C1 segment of cervical spinal cord (tissue), 14 donors: Measurements from ENCODE around the gene RHEB.

ENCODE experiments used
- DNase-seq, 14 donors: peaks; one replicate each; lab custom pipeline; 2025; lab: John Stamatoyannopoulos, UW

Gene RHEB

GRCh38 chr7:151529842-151530241 lies 10.1 kb upstream of the RHEB start:
- DNase-seq: no peak

GRCh38 chr7:151524845-151525244 lies 5.2 kb upstream of the RHEB start:
- no peak for DNase-seq

DNA sequence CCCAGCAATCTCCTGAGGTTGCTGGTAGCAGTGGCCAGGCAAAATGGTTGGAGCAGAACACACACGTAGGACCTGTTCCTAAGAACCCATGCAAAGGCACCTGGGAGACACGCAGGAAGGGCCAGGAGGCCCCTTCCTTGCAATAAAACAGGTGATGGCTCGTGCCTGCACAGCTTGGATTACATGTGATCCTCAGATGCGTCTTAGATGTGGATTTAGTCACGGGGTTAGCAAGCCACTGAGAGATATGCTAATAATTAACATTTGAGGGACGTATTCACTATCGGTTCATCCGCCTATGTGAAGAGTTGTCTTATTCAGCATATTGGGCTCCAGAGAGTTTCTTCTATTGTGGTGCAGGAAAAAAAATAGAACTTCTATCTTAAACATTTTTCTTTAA lies 4.6 kb upstream of the RHEB start:
- no peak for DNase-seq

- DNase-seq: peak in 7 of 14 donors; percentile 37 to 65 (median 51)
Measured at GRCh38 chr7:151520419-151521261, 945 bp upstream of the RHEB start.

- peak in 9 of 14 donors; percentile 12 to 66 (median 41) for DNase-seq
Measured at GRCh38 chr7:151518947-151519764, 539 bp downstream of the RHEB start.

DNA sequence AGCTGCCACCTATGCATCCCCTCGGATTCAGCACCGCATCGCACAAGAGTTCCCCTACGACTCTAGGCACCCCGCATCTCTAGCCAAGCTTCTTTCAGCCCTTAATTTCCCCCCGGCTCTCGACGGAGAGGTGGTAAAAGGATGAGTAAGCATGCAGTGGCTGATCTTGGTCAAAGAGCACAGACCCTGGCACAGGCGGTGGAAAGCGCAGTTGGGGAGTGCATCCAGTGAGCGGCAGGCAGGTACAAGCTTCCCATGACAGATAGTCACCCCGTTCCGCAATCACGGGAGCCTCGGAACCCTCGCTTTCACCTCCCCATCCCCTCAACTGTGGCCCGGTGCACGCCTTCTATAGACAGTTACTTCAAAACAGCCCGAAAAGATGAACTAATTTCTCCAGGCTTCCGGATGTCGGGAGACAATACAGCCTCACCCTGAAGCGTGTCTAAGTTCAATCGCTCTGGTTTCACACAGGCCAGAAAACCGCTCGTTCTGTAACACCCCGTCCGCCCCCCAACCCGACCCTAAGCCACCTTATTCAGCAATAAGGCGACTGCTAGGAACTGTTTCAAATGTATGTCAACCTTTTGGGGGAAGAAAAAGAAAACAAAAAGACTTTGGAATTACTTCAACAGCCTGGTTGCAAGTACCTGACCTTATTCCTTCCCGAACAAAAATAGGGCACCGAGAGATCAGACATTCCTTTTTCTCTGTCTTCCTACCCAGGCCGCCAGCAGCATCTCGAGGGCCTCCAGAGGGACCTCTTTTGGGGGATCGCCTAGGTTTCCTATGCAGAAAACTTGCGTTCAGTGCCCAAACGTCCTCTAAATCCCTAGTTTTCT lies 1.4 kb downstream of the RHEB start:
- peak in 7 of 14 donors; percentile 18 to 68 (median 40) for DNase-seq

DNA sequence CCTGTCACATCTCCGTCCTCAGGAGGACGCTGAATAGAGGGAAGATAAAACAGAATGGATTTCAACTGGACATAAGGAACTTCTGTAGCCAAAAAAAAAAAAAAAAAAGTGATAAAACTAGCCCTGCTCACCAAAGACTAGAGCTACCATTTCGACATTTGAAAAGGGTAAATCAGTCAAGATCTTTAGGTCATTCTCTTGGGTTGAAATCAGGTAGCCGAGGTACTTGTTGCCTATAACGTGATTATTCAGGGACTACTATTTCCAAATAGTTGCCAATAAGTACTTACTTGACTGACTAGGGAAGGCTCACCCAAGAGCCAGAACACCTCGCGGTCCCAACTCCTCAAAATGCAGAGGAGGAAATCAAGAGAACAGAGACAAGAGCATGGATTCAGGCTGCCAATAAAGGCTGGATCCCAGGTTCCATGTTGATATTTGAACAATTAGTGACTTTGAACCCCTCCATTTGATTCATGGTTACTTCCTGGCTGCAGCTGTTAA lies 2.0 kb downstream of the RHEB start:
- no peak for DNase-seq

GRCh38 chr7:151515276-151515565 lies 4.5 kb downstream of the RHEB start:
- no peak for DNase-seq

DNA sequence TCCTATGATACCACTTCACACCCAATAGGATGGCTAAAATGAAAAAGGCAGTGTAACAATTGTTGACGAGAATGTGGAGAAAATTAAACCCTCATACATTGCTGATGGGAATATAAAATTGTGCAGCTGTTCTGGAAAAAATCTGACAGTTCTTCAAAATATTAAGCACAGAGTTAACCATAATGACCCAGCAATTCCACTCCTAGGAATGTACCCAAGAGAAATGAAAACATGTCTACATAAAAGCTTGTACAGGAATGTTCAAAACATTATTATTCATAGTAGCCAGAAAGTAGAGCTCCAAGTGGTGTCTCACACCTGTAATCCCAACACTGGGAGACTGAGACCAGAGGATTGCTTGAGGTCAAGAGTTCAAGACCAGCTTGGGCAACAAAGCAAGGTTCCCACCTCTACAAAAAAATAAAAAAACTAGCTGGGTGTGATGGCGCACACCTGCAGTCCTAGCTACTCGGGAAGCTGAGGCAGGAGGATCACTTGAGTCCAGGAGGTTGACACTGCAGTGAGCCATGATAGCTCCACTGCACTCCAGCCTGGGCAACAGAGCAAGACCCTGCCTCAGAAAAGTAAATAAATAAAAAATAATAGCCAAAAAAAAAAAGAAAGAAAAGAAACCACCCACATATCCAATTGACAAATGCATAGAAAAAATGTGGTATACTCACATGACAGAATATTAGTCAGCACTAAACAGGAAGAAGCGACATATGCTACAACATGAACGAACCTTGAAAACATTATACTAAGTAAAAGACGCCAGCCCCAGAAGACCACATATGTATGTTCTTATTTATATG lies 5.0 kb downstream of the RHEB start:
- DNase-seq: no peak

- DNase-seq: no peak
Measured at GRCh38 chr7:151513133-151513532, 6.6 kb downstream of the RHEB start.

GRCh38 chr7:151512353-151512752 lies 7.3 kb downstream of the RHEB start:
- no peak for DNase-seq

- DNase-seq: no peak
Measured at GRCh38 chr7:151511946-151512345, 7.7 kb downstream of the RHEB start.

DNA sequence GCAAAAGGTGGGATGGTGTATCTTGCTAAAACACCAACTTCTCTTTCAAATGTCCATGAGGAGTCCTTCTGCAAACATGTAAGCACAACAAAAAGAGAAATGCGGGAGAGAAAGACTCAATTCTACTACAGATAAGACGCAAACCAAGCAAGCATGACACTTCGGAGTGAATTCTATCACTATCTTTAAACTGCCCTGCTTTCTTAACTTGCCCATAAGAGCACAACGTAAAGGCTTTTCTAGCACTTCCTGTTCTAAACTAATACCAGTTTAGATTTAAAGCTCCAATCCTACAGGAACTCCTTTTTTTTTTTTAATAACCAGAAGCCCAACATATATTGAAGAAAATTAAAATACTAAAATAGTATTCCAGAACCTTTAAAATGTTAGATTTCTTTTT lies 8.4 kb downstream of the RHEB start:
- no peak for DNase-seq

DNA sequence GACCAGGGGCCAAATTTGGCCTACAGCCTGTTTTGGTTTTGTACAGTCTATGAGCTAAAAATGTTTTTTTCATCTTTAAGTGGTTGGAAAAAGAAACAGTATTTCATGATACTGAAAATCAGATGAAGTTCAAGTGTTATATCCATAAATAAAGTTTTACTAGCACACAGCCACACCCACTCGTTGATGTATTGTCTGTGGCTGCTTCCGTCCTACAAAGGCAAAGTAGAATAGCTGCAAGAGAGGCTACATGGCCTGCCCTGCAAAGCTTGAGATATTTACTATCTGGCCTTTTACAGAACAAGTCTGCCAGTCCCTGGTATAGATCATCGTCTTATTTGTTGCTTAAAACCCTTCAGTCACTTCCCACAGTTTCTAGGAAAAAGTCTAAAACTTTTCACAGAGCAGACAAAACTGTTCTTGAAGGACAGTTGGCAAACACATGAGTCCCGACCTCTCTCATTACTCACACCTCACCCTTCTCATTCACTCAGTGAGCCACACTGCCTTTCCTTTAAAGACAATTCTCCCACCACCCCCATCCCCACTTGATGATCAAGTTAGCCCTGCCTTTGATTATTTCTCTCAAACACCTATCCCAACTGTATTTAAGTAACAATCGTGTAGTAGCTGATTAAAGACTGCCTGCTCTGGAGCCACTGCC lies 9.9 kb downstream of the RHEB start:
- no peak for DNase-seq

GRCh38 chr7:151508991-151509390 lies 10.7 kb downstream of the RHEB start:
- DNase-seq: no peak

DNA sequence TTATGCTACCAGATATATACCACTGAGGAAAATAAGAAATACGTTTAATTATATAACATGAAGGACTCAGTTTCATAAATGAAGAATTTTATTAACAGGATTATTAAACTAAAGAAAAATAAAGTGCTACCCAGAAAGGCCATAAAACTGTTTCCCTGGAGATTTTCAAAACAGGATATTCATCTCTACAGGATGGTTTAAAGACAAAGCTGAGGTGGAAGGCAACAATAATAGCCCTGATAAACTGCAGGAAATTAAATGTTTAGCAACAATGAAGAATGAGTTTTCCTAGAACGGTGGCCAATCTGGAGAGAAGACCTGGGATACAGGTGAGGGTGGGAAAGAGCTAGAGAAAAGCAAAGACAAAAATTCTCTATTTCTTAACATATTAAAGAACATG lies 11.9 kb downstream of the RHEB start:
- DNase-seq: no peak

- DNase-seq: peak in 5 of 14 donors; percentile 10 to 51 (median 24)
Measured at GRCh38 chr7:151506901-151507382, 12.8 kb downstream of the RHEB start.

- DNase-seq: no peak
Measured at GRCh38 chr7:151505836-151506468, 13.7 kb downstream of the RHEB start.

GRCh38 chr7:151505433-151505832 lies 14.3 kb downstream of the RHEB start:
- DNase-seq: no peak
